OCI-LY7 (cell line): ENCODE data around the gene EXOC6B.

Experiments used
- EZH2phosphoT487 ChIP-seq: fragments of 200-600 bp; sonication (generic); IDR thresholded peaks from 2 replicates; pipeline ENCODE4 v1.6.1; 2018; ENCODE audit warnings: low read depth, borderline replicate concordance, mild to moderate bottlenecking, mixed run types, antibody characterized with exemption, low read length, moderate library complexity, mixed read lengths
- TF ChIP-seq, protein P1 (sequence below): fragments of 200-600 bp; sonication (generic); conservative IDR thresholded peaks from 2 replicates; pipeline ENCODE4 v1.5.1; 2014; ENCODE audit warnings: mild to moderate bottlenecking, antibody characterized with exemption, low read length, moderate library complexity, mixed read lengths

DNA sequence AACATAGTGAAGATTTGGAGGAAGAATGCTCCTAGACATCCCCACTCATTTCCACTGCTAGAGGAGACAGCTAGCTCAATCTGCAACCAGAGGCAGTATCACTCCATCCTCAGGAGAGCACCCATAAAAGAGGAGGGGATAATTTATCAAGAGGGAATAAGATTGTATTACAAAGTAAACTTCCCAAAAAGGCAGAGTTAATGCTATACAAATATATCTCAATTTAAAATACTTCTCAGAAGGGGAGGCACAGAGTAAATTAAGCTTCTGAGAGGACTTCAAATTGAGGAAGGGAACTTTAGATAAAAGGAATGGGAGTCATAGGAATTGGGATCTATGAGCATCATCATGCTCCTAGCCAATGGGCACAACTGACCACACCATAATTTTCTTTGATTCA, 29.1 kb downstream of the EXOC6B start:
- TF ChIP-seq, protein P1, sequence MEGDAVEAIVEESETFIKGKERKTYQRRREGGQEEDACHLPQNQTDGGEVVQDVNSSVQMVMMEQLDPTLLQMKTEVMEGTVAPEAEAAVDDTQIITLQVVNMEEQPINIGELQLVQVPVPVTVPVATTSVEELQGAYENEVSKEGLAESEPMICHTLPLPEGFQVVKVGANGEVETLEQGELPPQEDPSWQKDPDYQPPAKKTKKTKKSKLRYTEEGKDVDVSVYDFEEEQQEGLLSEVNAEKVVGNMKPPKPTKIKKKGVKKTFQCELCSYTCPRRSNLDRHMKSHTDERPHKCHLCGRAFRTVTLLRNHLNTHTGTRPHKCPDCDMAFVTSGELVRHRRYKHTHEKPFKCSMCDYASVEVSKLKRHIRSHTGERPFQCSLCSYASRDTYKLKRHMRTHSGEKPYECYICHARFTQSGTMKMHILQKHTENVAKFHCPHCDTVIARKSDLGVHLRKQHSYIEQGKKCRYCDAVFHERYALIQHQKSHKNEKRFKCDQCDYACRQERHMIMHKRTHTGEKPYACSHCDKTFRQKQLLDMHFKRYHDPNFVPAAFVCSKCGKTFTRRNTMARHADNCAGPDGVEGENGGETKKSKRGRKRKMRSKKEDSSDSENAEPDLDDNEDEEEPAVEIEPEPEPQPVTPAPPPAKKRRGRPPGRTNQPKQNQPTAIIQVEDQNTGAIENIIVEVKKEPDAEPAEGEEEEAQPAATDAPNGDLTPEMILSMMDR = no peak
- TF ChIP-seq EZH2phosphoT487 = no peak
